Dermis lymphatic vessel endothelial cell (primary cell): ENCODE results near the gene KBTBD3. TPM values are rescaled to one million over a fixed set of nuclear protein-coding genes. Genes with fewer than 3 reads are reported as not detected.

Experiments used
- total RNA-seq: library from RNA; depleted of rRNA; stranded (reverse); fragments of >200 nt; gene quantifications from 2 replicates; pipeline ENCODE4 v1.2.1, GENCODE V29; 2014

The KBTBD3 gene
- 4.0 and 5.7 TPM in 2 replicates for total RNA-seq

GRCh38 chr11:106076919-106077608, at the start of gene KBTBD3:
Gene KBTBD3, minus strand, starts transcription at chr11:106077347. Its CDS starts 18,250 bp downstream, at chr11:106059097.

GRCh38 chr11:106077609-106078455, 685 bp upstream of the KBTBD3 start, which contains the start of gene AASDHPPT:
Gene AASDHPPT, plus strand, starts transcription at chr11:106077662. Its CDS starts 49 bp downstream, at chr11:106077711.

DNA sequence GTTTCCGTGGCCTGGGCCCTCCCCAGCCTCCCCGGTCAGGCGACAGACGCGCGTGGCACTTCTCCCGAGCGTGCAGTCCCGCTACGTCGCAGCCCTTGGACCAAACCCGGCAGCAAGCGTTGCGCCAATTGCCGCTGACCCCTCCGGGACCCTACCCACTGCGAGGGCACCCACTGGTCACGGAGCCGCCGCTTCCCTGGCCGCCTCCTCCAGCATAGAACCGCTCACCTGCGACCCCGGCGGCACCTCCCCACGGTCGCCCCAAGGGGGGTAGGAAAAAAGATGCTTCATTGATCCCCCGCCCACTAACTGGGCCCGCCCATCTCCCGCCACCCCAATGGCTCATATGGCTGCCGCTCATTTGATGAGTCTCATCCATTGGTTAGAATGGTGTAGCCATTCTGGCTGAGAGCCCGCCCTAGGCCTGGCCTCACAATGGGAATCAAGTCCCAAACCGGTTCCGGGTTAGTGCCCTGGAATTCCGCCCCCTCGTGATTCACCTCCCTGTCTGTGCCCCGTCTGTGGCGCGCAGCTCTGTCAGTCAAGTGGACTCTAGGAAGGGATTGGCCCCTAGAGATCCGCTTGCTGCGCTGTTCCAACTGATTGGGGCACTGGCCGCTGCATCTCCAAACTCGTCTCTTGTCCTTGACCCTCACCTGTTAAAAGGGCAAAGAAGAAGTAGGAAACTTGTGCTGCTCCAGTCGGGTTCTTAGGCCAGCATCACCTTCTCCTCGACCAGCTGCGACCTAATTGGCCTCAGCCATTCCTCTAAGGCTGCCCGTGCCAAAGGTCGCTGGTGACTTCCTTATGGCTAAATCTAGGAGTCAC, 55.0 kb downstream of the KBTBD3 start, which contains the start of gene MSANTD4:
Gene MSANTD4, minus strand, starts transcription at position 274 of the 828 bp plus-strand sequence. CDS start 11,323 bp downstream, outside the sequence.

Other genes with a start within 250 kb of the KBTBD3 start
- 16.5 and 25.5 TPM in 2 replicates for gene MSANTD4, start 55.1 kb downstream of the KBTBD3 start, total RNA-seq
- gene AASDHPPT, start 315 bp upstream of the KBTBD3 start, total RNA-seq = 43.6 and 51.8 TPM in 2 replicates